Tibial nerve (tissue), 4 donors: Measurements from ENCODE around the gene PCED1B.

Experiments used
- CTCF ChIP-seq, 5 experiments: fragments of 200-600 bp in 3 of 5; fragments of 450-650 bp in 2 of 5; sonication (generic) in 3 of 5; IDR thresholded peaks; one replicate each; pipeline ENCODE4 v1.5.1; 2016 to 2019; ENCODE audit warnings: antibody characterized with exemption in 5 of 5, mild to moderate bottlenecking in 3 of 5, moderate library complexity in 2 of 5
- EP300 ChIP-seq, 2 donors: sonication (generic); formaldehyde crosslinking; IDR thresholded peaks; one replicate each; pipeline ENCODE4 v1.6.1; 2017; ENCODE audit warnings: antibody characterized with exemption in 2 of 2, mild to moderate bottlenecking in 1 of 2
- POLR2A ChIP-seq, 2 donors: fragments of 450-650 bp; IDR thresholded peaks; one replicate each; pipeline ENCODE4 v1.6.1; 2017; ENCODE audit warnings: antibody characterized with exemption in 2 of 2, mild to moderate bottlenecking in 2 of 2, moderate library complexity in 2 of 2

GRCh38 chr12:47088021-47088944, 8.9 kb downstream of the PCED1B start:
- TF ChIP-seq CTCF (IDR thresholded peaks at IDR 0.05) (no peak), POLR2A (IDR thresholded peaks at IDR 0.05) (no peak), EP300 (IDR thresholded peaks at IDR 0.05) (no peak)
